ENCODE measurements around the gene SNX32.
A peak's percentile ranks its signal among the peaks of the same experiment; 100 is the strongest.

The SNX32 gene

DNA sequence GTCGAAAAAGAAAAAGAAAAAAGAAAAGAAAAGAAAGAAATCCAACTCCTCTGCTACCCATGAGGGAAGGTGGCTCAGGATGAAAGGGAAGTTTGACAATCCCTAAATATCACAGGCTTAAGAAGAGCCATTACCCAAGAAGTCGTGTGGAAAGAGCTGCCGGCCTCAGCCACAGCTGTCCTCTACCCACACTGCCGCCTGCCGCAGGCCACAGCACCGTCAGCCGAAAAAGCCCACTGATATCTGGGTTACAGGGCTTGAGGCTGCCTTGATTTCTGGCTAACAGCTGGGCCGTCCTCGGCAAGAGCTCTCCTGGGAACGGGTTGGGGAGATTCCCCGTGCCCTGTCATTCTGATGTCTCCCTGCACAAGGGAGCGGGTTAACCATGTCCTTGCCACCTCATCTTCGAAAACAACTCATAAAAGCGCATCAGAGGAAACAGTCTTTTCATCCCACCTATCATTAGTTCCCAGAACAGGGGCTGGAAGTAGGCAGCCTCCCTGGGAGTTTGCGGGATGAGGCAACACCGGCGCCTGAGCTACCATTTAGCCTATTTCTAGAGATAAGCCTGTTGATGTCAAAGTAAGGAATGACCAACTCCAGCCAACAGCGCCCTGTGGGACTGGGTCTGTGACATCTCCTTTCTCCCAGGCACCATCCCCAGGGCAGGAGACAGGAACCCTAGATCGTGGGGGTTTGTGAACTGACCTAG is 21.8 kb upstream of the SNX32 start:
- DNase-seq (ENCODE audit: extremely low read depth, low read depth) = no peak
- TF ChIP-seq, protein P1, sequence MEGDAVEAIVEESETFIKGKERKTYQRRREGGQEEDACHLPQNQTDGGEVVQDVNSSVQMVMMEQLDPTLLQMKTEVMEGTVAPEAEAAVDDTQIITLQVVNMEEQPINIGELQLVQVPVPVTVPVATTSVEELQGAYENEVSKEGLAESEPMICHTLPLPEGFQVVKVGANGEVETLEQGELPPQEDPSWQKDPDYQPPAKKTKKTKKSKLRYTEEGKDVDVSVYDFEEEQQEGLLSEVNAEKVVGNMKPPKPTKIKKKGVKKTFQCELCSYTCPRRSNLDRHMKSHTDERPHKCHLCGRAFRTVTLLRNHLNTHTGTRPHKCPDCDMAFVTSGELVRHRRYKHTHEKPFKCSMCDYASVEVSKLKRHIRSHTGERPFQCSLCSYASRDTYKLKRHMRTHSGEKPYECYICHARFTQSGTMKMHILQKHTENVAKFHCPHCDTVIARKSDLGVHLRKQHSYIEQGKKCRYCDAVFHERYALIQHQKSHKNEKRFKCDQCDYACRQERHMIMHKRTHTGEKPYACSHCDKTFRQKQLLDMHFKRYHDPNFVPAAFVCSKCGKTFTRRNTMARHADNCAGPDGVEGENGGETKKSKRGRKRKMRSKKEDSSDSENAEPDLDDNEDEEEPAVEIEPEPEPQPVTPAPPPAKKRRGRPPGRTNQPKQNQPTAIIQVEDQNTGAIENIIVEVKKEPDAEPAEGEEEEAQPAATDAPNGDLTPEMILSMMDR (IDR thresholded peaks at IDR 0.05; ENCODE audit: low read depth, low read length) = no peak

DNA sequence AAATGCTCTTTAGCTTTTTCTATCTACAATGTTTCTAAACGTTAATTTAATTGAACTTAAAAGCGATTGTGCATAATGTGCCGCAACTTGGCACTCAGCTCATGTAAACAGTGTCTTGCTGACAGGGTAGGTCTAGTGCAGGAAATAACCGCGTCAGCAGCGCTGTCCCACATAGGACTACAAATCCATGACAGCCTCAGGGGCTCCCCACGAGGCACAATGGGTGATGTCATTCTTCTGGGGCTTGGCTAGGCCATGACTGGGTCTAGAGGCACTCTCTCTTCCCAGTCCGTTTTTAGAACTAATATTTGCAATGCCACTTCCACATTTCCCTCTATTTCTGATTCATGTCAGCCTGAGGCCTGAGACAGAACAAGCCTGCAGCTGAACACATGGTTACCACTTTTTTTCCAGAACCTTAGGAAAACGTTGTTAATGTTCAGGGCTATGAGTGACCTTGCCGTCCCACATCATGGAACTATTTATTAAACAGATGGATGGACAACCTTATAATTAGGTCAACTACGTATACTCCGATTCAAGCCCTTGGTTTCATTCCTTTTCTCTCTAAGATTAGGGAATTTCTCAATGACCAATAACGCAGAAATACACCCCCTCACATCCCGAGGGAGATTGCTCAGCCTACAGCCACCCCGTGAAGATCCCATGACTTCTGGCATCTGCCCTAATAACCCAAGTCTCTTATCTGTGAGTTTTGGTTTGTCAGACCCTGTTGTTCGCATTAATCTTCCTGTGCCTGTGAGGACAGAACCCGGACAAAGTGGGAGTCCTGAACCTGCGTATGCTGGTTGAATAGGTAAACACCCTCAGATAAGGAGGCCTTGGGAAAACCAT is 19.4 kb upstream of the SNX32 start:
- no peak for DNase-seq (ENCODE audit: extremely low read depth, low read depth)
- TF ChIP-seq, protein P1 (IDR thresholded peaks at IDR 0.05; ENCODE audit: low read depth, low read length) = no peak

DNA sequence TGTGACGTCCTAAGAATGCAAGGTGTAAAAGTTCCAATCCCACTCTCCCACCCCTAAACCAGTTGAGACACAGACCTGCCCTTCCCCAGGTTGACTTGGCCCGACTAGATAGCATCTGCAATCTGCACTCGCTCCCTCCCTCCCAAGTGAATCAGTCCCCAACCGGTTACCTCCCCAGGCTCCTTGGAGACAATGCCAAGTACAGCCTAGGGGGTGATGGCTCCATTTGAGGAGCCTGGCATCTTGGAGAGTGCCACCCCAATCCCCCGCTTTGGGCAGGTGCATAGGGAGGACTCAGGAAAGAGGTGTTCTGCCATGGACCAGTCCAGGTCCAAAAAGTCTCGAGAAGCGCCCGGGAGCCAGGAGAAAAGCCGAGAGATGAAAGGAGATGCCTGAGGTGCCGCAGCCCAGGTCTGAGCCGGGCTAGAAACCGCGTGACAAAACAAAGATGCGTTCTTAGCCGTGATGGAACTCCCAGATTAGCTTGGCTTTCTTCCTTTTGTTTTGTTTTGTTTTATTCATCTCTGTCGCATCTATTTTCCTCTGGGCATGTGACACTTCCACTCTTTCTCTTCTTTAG is 18.7 kb upstream of the SNX32 start:
- TF ChIP-seq, protein P1 (IDR thresholded peaks at IDR 0.05; ENCODE audit: low read depth, low read length) = no peak
- no peak for DNase-seq (ENCODE audit: extremely low read depth, low read depth)

DNA sequence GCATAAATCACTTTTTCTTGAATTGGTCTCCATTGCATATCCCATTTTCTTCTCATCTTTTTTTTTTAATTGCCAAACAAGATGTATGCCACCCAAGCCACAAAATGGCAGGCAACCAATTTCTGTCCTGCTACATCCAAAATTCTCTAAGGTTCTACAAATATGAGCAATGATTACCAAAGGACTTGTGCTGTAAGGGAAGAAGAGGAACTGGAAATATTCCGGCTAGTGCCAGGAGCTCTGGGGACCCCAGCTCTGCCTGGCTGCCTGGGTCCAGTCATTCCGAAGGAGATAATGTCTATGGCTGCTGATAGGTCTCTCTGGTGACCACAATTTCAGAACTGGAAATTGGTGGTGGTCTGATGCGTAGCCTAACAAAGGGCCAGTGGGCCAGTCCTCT is 17.1 kb upstream of the SNX32 start:
- TF ChIP-seq, protein P1 (IDR thresholded peaks at IDR 0.05; ENCODE audit: low read depth, low read length) = no peak
- DNase-seq (ENCODE audit: extremely low read depth, low read depth) = no peak

DNA sequence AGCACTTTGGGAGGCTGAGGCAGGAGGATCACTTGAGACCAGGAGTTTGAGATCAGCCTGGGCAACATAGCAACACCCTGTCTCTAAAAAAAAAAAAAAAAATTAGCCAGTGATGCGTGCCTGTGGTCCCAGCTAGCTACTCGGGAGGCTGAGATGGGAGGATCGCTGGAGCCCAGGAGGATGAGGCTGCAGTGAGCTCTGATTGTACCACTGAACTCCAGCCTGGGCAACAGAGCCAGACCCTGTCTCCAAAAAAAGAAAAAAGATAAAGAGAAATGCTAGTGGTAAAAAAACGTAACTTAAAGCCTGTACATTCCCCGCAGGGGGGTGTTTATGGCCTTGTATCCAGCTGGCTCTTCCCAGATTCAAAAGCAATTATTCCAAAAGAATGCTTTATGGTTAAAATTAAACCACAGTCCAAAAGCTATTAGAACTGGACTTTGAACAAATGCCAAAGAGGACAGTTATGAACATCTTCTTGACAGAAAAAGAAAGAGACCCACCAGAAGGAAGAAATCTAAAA is 16.4 kb upstream of the SNX32 start:
- TF ChIP-seq, protein P1 (IDR thresholded peaks at IDR 0.05; ENCODE audit: low read depth, low read length) = no peak
- no peak for DNase-seq (ENCODE audit: extremely low read depth, low read depth)

DNA sequence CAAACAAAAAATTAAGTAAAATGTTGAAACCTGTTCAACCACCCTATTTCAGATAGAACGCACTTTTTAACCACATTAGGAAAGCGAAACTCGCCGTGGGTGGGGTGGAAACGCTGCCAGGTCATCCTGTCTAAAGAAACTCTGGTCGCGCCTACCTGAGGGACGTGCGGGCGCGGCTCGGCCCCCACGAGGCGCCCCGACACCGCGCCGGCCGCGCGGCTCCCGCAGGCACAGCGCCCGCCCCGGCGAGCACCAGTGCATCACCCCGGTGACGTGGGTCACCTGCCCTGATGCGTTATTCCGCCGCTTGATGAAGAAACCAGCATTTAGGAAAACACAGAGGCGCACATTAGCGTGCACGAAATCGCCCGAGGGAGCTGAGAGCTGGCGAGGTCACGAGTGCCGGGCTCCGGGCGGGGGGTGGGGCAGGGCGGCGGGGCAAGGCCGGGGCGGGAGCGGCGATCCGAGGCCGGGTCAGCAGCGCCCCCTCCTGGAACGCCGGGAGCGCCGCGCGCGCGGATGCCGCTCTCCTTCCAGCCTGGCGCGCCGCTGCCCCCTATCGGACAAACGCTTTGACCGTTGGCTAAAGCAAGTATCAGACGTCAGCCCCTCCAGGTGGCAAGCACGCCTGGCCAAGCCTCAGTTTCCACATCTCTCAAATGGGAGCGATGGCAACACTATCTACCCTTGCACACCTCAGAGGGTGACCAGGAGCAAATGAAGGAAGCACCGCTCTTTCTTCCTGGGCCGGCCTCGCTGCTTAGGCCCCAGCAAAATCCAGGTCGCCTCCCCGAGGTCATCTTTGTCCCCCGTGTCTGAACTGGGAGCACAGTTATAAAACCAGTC is 15.7 kb upstream of the SNX32 start:
- DNase-seq (ENCODE audit: extremely low read depth, low read depth) = peak; percentile 60
- TF ChIP-seq, protein P1 (IDR thresholded peaks at IDR 0.05; ENCODE audit: low read depth, low read length) = peak; percentile 85
